Endothelial cell of umbilical vein (primary cell): ENCODE data around the gene RAB10. TPM values are rescaled to one million over a fixed set of nuclear protein-coding genes. Genes with fewer than 3 reads are reported as not detected.

Experiments used
- BruUV-seq: library from RNA; stranded (reverse); fragments of 400-500 nt; replicated peaks from 2 replicates; lab custom pipeline; 2021; lab: Mats Ljungman, UMichigan
- CTCF ChIA-PET: fragments of 300-600, 350-600 bp; sonication (Branson Sonifier 250); formaldehyde crosslinking; loops from one replicate; lab custom pipeline; 2021; ENCODE audit warnings: antibody characterized with exemption, inconsistent platforms; lab: Charles Lee
- POLR2A ChIA-PET: fragments of 300-600, 350-600 bp; sonication (Branson Sonifier 250); formaldehyde crosslinking; loops from one replicate; lab custom pipeline; 2021; ENCODE audit warnings: antibody characterized with exemption, inconsistent platforms; lab: Charles Lee
- DNase-seq: peaks from one replicate; pipeline ENCODE4 v3.0.0-alpha.2; 2011; ENCODE audit warnings: low read depth, low spot score
- FAIRE-seq: peaks from 2 replicates; lab custom pipeline; 2011; peaks lifted over from hg19 to GRCh38; lab: Jason Lieb, UNC
- H2AFZ ChIP-seq: 2 replicates; pipeline ENCODE4 v1.6.0; 2012; ENCODE audit warnings: low read depth, low read length, control low read depth, inconsistent platforms
- H3K27ac ChIP-seq: 2 replicates; pipeline ENCODE4 v1.5.1; 2011; ENCODE audit warnings: low read depth, mild to moderate bottlenecking, control low read depth, low read length, moderate library complexity; ENCODE audit not compliant: insufficient read depth
- H3K27me3 ChIP-seq, 2 experiments: 2 replicates each; pipeline versions ENCODE4 v1.6.0 to v1.6.1; 2011; ENCODE audit warnings: low read length in 2 of 2, mixed read lengths in 1 of 2; ENCODE audit not compliant: control insufficient read depth in 2 of 2, insufficient read depth in 2 of 2
- H3K36me3 ChIP-seq, 2 experiments: 2 replicates in 1 of 2; 3 replicates in 1 of 2; pipeline ENCODE4 v1.5.1; 2011; ENCODE audit warnings: low read length in 2 of 2, mild to moderate bottlenecking in 1 of 2, moderate library complexity in 1 of 2; ENCODE audit not compliant: control insufficient read depth in 2 of 2, insufficient read depth in 2 of 2; ENCODE audit errors: extremely low read depth in 1 of 2
- H3K4me1 ChIP-seq: 3 replicates; pipeline ENCODE4 v1.5.1; 2011; ENCODE audit warnings: mild to moderate bottlenecking, low read length; ENCODE audit not compliant: control insufficient read depth, insufficient read depth; ENCODE audit errors: extremely low read depth
- H3K4me2 ChIP-seq: 2 replicates; pipeline ENCODE4 v1.6.1; 2011; ENCODE audit warnings: low read length, control low read depth, mixed read lengths; ENCODE audit not compliant: insufficient read depth
- H3K4me3 ChIP-seq, 3 experiments: fragments of 200-600 bp in 1 of 3; sonication (generic), shearing (Covaris generic) in 1 of 3; replicated peaks in 1 of 3; 2 replicates each; pipeline ENCODE4 v1.5.1; 2011 to 2016; ENCODE audit warnings: control low read depth in 3 of 3, low read length in 3 of 3, mild to moderate bottlenecking in 2 of 3, inconsistent platforms in 1 of 3, low read depth in 1 of 3, moderate library complexity in 1 of 3; ENCODE audit not compliant: insufficient read depth in 1 of 3
- H3K79me2 ChIP-seq: 2 replicates; pipeline ENCODE4 v1.6.0; 2012; ENCODE audit warnings: low read length, inconsistent platforms; ENCODE audit not compliant: control insufficient read depth, insufficient read depth
- H3K9ac ChIP-seq: replicated peaks from 2 replicates; pipeline ENCODE3; 2011; ENCODE audit warnings: low read length, control low read depth; ENCODE audit not compliant: insufficient read depth; ENCODE audit errors: extremely low read depth
- H3K9me1 ChIP-seq: replicated peaks from 3 replicates; pipeline ENCODE4 v1.6.0; 2011; ENCODE audit warnings: mild to moderate bottlenecking, low read length; ENCODE audit not compliant: control insufficient read depth, insufficient read depth; ENCODE audit errors: extremely low read depth
- H3K9me3 ChIP-seq: replicated peaks from 2 replicates; pipeline ENCODE4 v1.5.1; 2012; ENCODE audit warnings: low read length, inconsistent platforms; ENCODE audit not compliant: control insufficient read depth, insufficient read depth
- H4K20me1 ChIP-seq: replicated peaks from 2 replicates; pipeline ENCODE3; 2011; ENCODE audit warnings: mild to moderate bottlenecking, low read length; ENCODE audit not compliant: control insufficient read depth, insufficient read depth; ENCODE audit errors: extremely low read depth
- CTCF ChIP-seq, 2 donors: IDR thresholded peaks; 1 replicate in 1 of 2; 2 replicates in 1 of 2; pipeline ENCODE4 v1.5.1; 2011; ENCODE audit warnings: low read length in 2 of 2, mild to moderate bottlenecking in 2 of 2, moderate library complexity in 2 of 2, control low read depth in 1 of 2, inconsistent platforms in 1 of 2, low read depth in 1 of 2; ENCODE audit not compliant: insufficient read depth in 1 of 2; ENCODE audit errors: extremely low read depth in 1 of 2
- EZH2 ChIP-seq: IDR thresholded peaks from 2 replicates; pipeline ENCODE4 v1.6.1; 2012; ENCODE audit warnings: borderline replicate concordance, low read depth, mild to moderate bottlenecking, moderate library complexity, low read length, inconsistent platforms; ENCODE audit not compliant: severe bottlenecking
- FOS ChIP-seq: IDR thresholded peaks from 2 replicates; pipeline ENCODE4 v1.6.1; 2011; ENCODE audit warnings: mild to moderate bottlenecking, low read length, moderate library complexity, borderline replicate concordance; ENCODE audit not compliant: insufficient read depth
- GATA2 ChIP-seq: IDR thresholded peaks from 2 replicates; pipeline ENCODE4 v1.7.0; 2011; ENCODE audit warnings: low read depth, mild to moderate bottlenecking, moderate library complexity, mixed read lengths, low read length; ENCODE audit not compliant: insufficient read length, insufficient read depth
- JUN ChIP-seq: IDR thresholded peaks from 2 replicates; pipeline ENCODE4 v1.6.1; 2011; ENCODE audit warnings: borderline replicate concordance, low read depth; ENCODE audit not compliant: insufficient read length, insufficient read depth
- MAX ChIP-seq: IDR thresholded peaks from 2 replicates; pipeline ENCODE4 v1.6.1; 2011; ENCODE audit not compliant: insufficient read depth, insufficient read length
- MYC ChIP-seq: IDR thresholded peaks from one replicate; pipeline ENCODE4 v1.6.1; 2011; ENCODE audit warnings: mild to moderate bottlenecking, low read depth, low read length
- POLR2A ChIP-seq: IDR thresholded peaks from 2 replicates; pipeline ENCODE4 v1.6.1; 2012; ENCODE audit warnings: low read depth, mild to moderate bottlenecking, control low read depth, low read length
- POLR2AphosphoS5 ChIP-seq: IDR thresholded peaks from 2 replicates; pipeline ENCODE4 v1.6.1; 2012; ENCODE audit warnings: low read depth, mild to moderate bottlenecking, control low read depth, low read length, moderate library complexity; ENCODE audit not compliant: insufficient read depth
- dilution Hi-C: fragments of 300-500 bp; cut with MboI; formaldehyde crosslinking; loops from one replicate; pipeline ENCODE4 v1.15.0; 2019; ENCODE audit warnings: low sequenced_read_pairs; ENCODE audit not compliant: extremely low pct_ligation_motif_present
- intact Hi-C: fragments of 100-400 bp; cut with micrococcal nuclease; formaldehyde crosslinking; loops from one replicate; pipeline ENCODE4 v1.10.0; 2022
- polyA plus RNA-seq, 4 experiments: library from polyadenylated mRNA; depleted of rRNA in 3 of 4; stranded (reverse) in 3 of 4; unstranded in 1 of 4; fragments of >200 nt; gene quantifications; 2 replicates each; pipeline versions ENCODE4 v1.2.1 to v1.2.3, GENCODE V29; 2011 to 2012; ENCODE audit warnings: missing spikeins in 1 of 4
- total RNA-seq: library from RNA; stranded (reverse); gene quantifications from 2 replicates; pipeline ENCODE4 v1.2.3, GENCODE V29; 2021

RAB10 gene
- total and polyA plus RNA-seq, 2 donors (not counting 3 experiments of a cell fraction or from before 2014, with no cell fraction given), result 45.1 to 104 TPM

GRCh38 chr2:26001743-26002351, 32.0 kb upstream of the RAB10 start:
- intact Hi-C loops (no loop called here), dilution Hi-C loops (no loop called here)
- Histone ChIP-seq H3K9me1 (no peaks in the 10 kb centered on the region), H3K79me2 (no peaks in the 10 kb centered on the region), H3K9me3 (no peaks in the 10 kb centered on the region), H3K4me2 (peak overlapping the region; percentile 34), H3K4me3 (no peak overlapping the region), H2AFZ (peak overlapping the region; percentile 31), H3K9ac (no peak overlapping the region), H4K20me1 (no peaks in the 10 kb centered on the region), H3K27ac (no peak overlapping the region), H3K36me3 (no peaks in the 10 kb centered on the region), H3K4me1 (peaks cover 21% of the 10 kb centered on the region), H3K27me3 (no peaks in the 10 kb centered on the region)
- TF ChIP-seq POLR2AphosphoS5, result no peak
- TF ChIP-seq JUN, result no peak
- no peak for TF ChIP-seq GATA2
- no peak for TF ChIP-seq MAX
- TF ChIP-seq EZH2, result no peak
- no peak for TF ChIP-seq FOS
- no peak for TF ChIP-seq MYC
- TF ChIP-seq CTCF (IDR thresholded peaks at IDR 0.05; ENCODE audit: extremely low read depth in 1 of 2, insufficient read depth in 1 of 2, low read depth in 1 of 2, low read length in 2 of 2), result no peak
- TF ChIP-seq POLR2A, result no peak
- POLR2A ChIA-PET, result interaction anchor here (0.6 kb wide), 1 partner anchor 31 kb away, joined by 3 read pairs; no protein-coding TSS in a partner anchor
- FAIRE-seq (peak; percentile 50), DNase-seq (peak; percentile 55)
- no TSS peak for BruUV-seq
- CTCF ChIA-PET, result interaction anchor here (1.1 to 1.7 kb wide), 2 partner anchors 10 to 31 kb away, joined by 3 to 6 read pairs; no protein-coding TSS in a partner anchor
